Measurements from ENCODE around the gene EXD3. TPM values are rescaled to one million over a fixed set of nuclear protein-coding genes. Genes with fewer than 3 reads are reported as not detected.

The EXD3 gene
- total and polyA plus RNA-seq, 2 donors (not counting 1 experiment from before 2014, with no cell fraction given) = 2.6 to 13.0 TPM

DNA sequence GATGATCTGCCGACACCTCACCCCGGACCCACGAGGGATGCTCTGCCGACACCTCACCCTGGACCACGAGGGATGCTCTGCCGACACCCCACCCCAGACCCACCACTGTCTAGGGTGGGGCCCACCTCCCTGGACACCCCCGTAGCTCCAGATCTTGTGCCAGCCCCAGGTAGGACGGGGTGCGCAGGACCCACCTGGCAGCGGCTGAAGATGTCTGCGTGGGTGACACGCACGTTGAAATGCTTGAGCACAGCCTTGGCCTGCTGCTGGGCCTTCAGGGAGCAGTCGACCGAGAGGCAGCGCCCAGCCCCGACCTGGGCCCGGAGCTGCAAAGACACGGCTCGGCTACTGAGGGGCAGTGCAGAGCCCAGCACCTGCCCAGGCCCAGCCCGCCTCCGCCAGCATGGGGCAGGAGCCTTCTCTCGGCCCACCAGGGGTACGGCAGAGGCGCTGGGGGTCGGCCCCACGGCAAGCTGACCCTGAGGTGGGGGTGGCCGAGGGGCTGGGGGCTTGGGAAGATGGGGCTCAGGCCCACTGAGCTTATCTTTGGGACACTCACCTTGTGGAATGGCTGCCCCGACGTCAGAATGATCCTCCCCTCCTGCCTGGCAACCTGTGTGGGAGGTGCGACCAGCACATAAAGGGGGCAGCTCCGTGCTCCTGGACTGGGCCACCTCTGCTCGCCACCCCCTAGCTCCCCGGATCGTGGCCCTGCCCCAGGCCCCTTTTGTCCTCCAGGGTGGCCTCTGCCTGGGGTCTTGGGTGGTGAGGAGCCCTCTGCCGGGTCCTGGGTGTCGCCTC is 99.2 kb downstream of the EXD3 start:
- Histone ChIP-seq H3K36me3 (ENCODE audit: control insufficient read depth, insufficient read depth, low read length) (no peaks in the 10 kb centered on the region), H4K20me1 (ENCODE audit: control insufficient read depth, extremely low read depth, insufficient read depth, low read length) (no peaks in the 10 kb centered on the region), H3K27me3 (ENCODE audit: control insufficient read depth, insufficient read depth, low read length) (no peaks in the 10 kb centered on the region), H3K9ac (ENCODE audit: insufficient read depth, low read length) (no peak overlapping the region), H2AFZ (ENCODE audit: low read length) (no peak overlapping the region), H3K4me2 (ENCODE audit: extremely low read depth, insufficient read depth, low read length) (no peak overlapping the region), H3K27ac (ENCODE audit: insufficient read depth, low read length) (no peak overlapping the region), H3K4me1 (ENCODE audit: control insufficient read depth, extremely low read depth, insufficient read depth, low read length) (no peaks in the 10 kb centered on the region), H3K79me2 (ENCODE audit: control insufficient read depth, insufficient read depth, low read length) (no peaks in the 10 kb centered on the region), H3K9me3 (ENCODE audit: control insufficient read depth, insufficient read depth, low read depth, low read length) (no peaks in the 10 kb centered on the region), H3K4me3 (replicated peaks in 1 of 4; ENCODE audit: control extremely low read depth in 1 of 4, insufficient read depth in 1 of 4, low read depth in 3 of 4, low read length in 4 of 4) (no peak overlapping the region)
- TF ChIP-seq EZH2 (IDR thresholded peaks at IDR 0.05; ENCODE audit: low read length, missing control alignments) = no peak
- TF ChIP-seq, protein P1, sequence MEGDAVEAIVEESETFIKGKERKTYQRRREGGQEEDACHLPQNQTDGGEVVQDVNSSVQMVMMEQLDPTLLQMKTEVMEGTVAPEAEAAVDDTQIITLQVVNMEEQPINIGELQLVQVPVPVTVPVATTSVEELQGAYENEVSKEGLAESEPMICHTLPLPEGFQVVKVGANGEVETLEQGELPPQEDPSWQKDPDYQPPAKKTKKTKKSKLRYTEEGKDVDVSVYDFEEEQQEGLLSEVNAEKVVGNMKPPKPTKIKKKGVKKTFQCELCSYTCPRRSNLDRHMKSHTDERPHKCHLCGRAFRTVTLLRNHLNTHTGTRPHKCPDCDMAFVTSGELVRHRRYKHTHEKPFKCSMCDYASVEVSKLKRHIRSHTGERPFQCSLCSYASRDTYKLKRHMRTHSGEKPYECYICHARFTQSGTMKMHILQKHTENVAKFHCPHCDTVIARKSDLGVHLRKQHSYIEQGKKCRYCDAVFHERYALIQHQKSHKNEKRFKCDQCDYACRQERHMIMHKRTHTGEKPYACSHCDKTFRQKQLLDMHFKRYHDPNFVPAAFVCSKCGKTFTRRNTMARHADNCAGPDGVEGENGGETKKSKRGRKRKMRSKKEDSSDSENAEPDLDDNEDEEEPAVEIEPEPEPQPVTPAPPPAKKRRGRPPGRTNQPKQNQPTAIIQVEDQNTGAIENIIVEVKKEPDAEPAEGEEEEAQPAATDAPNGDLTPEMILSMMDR (conservative IDR thresholded peaks at IDR 0.05 in 1 of 2, IDR thresholded peaks at IDR 0.05 in 1 of 2; ENCODE audit: low read depth in 1 of 2, low read length in 2 of 2) = no peak
- no peak for DNase-seq (ENCODE audit: low read depth in 2 of 2)

DNA sequence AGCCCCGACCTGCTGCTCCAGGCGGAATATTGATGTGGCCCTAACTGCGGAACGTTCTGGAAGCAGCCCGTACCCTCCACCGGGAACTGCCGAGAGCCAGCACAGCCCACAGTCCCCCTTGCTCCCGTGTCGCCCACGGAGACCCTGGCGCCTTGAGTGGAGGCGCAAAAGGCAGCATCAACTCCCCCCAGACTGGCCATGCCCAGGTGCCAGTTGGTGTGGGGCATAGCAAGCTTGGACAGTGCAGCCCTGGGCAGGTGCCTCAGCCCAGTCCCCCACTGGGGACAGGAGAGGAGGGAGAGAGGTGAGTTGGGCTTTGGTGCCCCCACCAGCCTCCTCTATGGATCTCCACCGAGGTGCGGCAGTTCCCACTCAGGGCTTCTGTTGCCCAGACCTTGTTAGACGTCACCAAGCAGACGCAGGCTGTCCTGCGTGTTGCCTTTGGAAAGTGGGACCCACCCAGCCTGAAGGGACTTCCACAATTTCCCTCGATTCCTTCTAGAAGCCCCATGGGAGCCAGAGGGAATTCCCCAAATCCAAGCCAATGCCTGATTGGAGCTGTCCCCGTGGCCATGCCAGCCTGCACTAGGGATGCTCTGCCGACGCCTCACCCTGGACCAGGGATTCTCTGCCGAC is 101.1 kb downstream of the EXD3 start:
- TF ChIP-seq, protein P1 (conservative IDR thresholded peaks at IDR 0.05 in 1 of 2, IDR thresholded peaks at IDR 0.05 in 1 of 2; ENCODE audit: low read depth in 1 of 2, low read length in 2 of 2) = no peak
- TF ChIP-seq EZH2 (IDR thresholded peaks at IDR 0.05; ENCODE audit: low read length, missing control alignments) = no peak
- no peak for DNase-seq (ENCODE audit: low read depth in 2 of 2)
- no peaks in the 10 kb centered on the region for H3K79me2 ChIP-seq (ENCODE audit: control insufficient read depth, insufficient read depth, low read length)
- H3K36me3 ChIP-seq (ENCODE audit: control insufficient read depth, insufficient read depth, low read length) = no peaks in the 10 kb centered on the region
- no peak overlapping the region for H3K4me3 ChIP-seq (replicated peaks in 1 of 4; ENCODE audit: control extremely low read depth in 1 of 4, insufficient read depth in 1 of 4, low read depth in 3 of 4, low read length in 4 of 4)
- no peak overlapping the region for H3K27ac ChIP-seq (ENCODE audit: insufficient read depth, low read length)
- no peak overlapping the region for H3K9ac ChIP-seq (ENCODE audit: insufficient read depth, low read length)
- no peaks in the 10 kb centered on the region for H3K4me1 ChIP-seq (ENCODE audit: control insufficient read depth, extremely low read depth, insufficient read depth, low read length)
- H2AFZ ChIP-seq (ENCODE audit: low read length) = no peak overlapping the region
- H4K20me1 ChIP-seq (ENCODE audit: control insufficient read depth, extremely low read depth, insufficient read depth, low read length) = no peaks in the 10 kb centered on the region
- no peaks in the 10 kb centered on the region for H3K9me3 ChIP-seq (ENCODE audit: control insufficient read depth, insufficient read depth, low read depth, low read length)
- H3K27me3 ChIP-seq (ENCODE audit: control insufficient read depth, insufficient read depth, low read length) = no peaks in the 10 kb centered on the region
- H3K4me2 ChIP-seq (ENCODE audit: extremely low read depth, insufficient read depth, low read length) = no peak overlapping the region

GRCh38 chr9:137320555-137321384 is 102.2 kb downstream of the EXD3 start:
- Histone ChIP-seq H3K27ac (ENCODE audit: insufficient read depth, low read length) (no peak overlapping the region), H3K4me1 (ENCODE audit: control insufficient read depth, extremely low read depth, insufficient read depth, low read length) (no peaks in the 10 kb centered on the region), H3K9me3 (ENCODE audit: control insufficient read depth, insufficient read depth, low read depth, low read length) (no peaks in the 10 kb centered on the region), H3K27me3 (ENCODE audit: control insufficient read depth, insufficient read depth, low read length) (no peaks in the 10 kb centered on the region), H2AFZ (ENCODE audit: low read length) (no peak overlapping the region), H3K36me3 (ENCODE audit: control insufficient read depth, insufficient read depth, low read length) (no peaks in the 10 kb centered on the region), H3K9ac (ENCODE audit: insufficient read depth, low read length) (no peak overlapping the region), H3K4me2 (ENCODE audit: extremely low read depth, insufficient read depth, low read length) (no peak overlapping the region), H3K4me3 (replicated peaks in 1 of 4; ENCODE audit: control extremely low read depth in 1 of 4, insufficient read depth in 1 of 4, low read depth in 3 of 4, low read length in 4 of 4) (no peak overlapping the region), H4K20me1 (ENCODE audit: control insufficient read depth, extremely low read depth, insufficient read depth, low read length) (no peaks in the 10 kb centered on the region), H3K79me2 (ENCODE audit: control insufficient read depth, insufficient read depth, low read length) (no peaks in the 10 kb centered on the region)
- DNase-seq (ENCODE audit: low read depth in 2 of 2) = no peak
- no peak for TF ChIP-seq EZH2 (IDR thresholded peaks at IDR 0.05; ENCODE audit: low read length, missing control alignments)
- TF ChIP-seq, protein P1 (conservative IDR thresholded peaks at IDR 0.05 in 1 of 2, IDR thresholded peaks at IDR 0.05 in 1 of 2; ENCODE audit: low read depth in 1 of 2, low read length in 2 of 2) = no peak
